ENCODE measurements around the gene EIF4G3. TPM values are rescaled to one million over a fixed set of nuclear protein-coding genes. Genes with fewer than 3 reads are reported as not detected.

Gene EIF4G3
- total and polyA plus RNA-seq, 9 of the 15 experiments (the other 6 are each of a cell fraction or from before 2014, with no cell fraction given) = 6.7 to 40.5 (median 32.1) TPM

- H3K27me3 ChIP-seq (ENCODE audit: control insufficient read depth in 2 of 2, insufficient read depth in 2 of 2, low read length in 2 of 2) = no peaks in the 10 kb centered on the region
- no peaks in the 10 kb centered on the region for H3K9me1 ChIP-seq (ENCODE audit: control insufficient read depth, insufficient read depth, low read length)
- in situ Hi-C loops (cut with MboI) = no loop called here
- H3K4me1 ChIP-seq (replicated peaks in 1 of 2; ENCODE audit: control insufficient read depth in 2 of 2, insufficient read depth in 2 of 2, low read length in 2 of 2) = no peaks in the 10 kb centered on the region
- H3K79me2 ChIP-seq (ENCODE audit: control insufficient read depth, insufficient read depth, low read length) = no peaks in the 10 kb centered on the region
- ChIA-PET POLR2A (interaction anchor here (0.6 to 1.4 kb wide), 3 partner anchors 13 to 34 kb away, joined by 3 to 4 read pairs (median 4); no protein-coding TSS in a partner anchor), CTCF (ENCODE audit: low intra/inter-chr PET ratio) (no interaction called here)
- ATAC-seq (no peak), DNase-seq (ENCODE audit: extremely low read depth in 1 of 4, low spot score in 3 of 4) (no peak), FAIRE-seq (peak; percentile 19)
- H3K4me3 ChIP-seq = no peak overlapping the region
- H3K9me3 ChIP-seq (replicated peaks; ENCODE audit: control insufficient read depth, insufficient read depth, low read depth, low read length) = no peaks in the 10 kb centered on the region
- H3K36me3 ChIP-seq (ENCODE audit: control insufficient read depth, insufficient read depth, low read length) = peaks cover 16% of the 10 kb centered on the region; the same call in 1 of the 3 replicates
- no peak overlapping the region for H3K9ac ChIP-seq (ENCODE audit: insufficient read depth in 1 of 2, low read depth in 2 of 2, low read length in 2 of 2)
- intact Hi-C loops (cut with micrococcal nuclease) = no loop called here
- 77% methylated on average over 2 of the region's 2 CpGs for whole genome bisulfite sequencing (ENCODE audit: insufficient coverage, low coverage, missing lambda C conversion rate)
- no peak overlapping the region for H3K27ac ChIP-seq (ENCODE audit: extremely low read depth, low read depth, low read length)
- BruUV-seq (replicated peaks) = no TSS peak
- no peak overlapping the region for H2AFZ ChIP-seq (ENCODE audit: low read depth, low read length)
- H3K4me2 ChIP-seq (ENCODE audit: insufficient read depth, low read length) = no peak overlapping the region
- no peaks in the 10 kb centered on the region for H4K20me1 ChIP-seq (replicated peaks; ENCODE audit: control insufficient read depth, insufficient read depth, low read length)
- TF ChIP-seq DIDO1 (tag; IDR thresholded peaks at IDR 0.05; ENCODE audit: low read depth) (no peak), MCM3 (IDR thresholded peaks at IDR 0.05) (no peak), RB1 (IDR thresholded peaks at IDR 0.05; ENCODE audit: low read depth) (no peak), MTA1 (IDR thresholded peaks at IDR 0.05; ENCODE audit: borderline replicate concordance) (no peak)
Observed at GRCh38 chr1:20868263-20868662, 308.4 kb downstream of the EIF4G3 start.

GRCh38 chr1:20867847-20868246 lies 308.9 kb downstream of the EIF4G3 start:
- H3K36me3 ChIP-seq (ENCODE audit: control insufficient read depth, insufficient read depth, low read length) = peaks cover 16% of the 10 kb centered on the region; the same call in 1 of the 3 replicates
- H3K9me1 ChIP-seq (ENCODE audit: control insufficient read depth, insufficient read depth, low read length) = no peaks in the 10 kb centered on the region
- in situ Hi-C loops (cut with MboI) (no loop called here), intact Hi-C loops (cut with micrococcal nuclease) (no loop called here)
- no peaks in the 10 kb centered on the region for H3K9me3 ChIP-seq (replicated peaks; ENCODE audit: control insufficient read depth, insufficient read depth, low read depth, low read length)
- DNase-seq (ENCODE audit: extremely low read depth in 1 of 4, low spot score in 3 of 4) = no peak
- no peak overlapping the region for H3K4me2 ChIP-seq (ENCODE audit: insufficient read depth, low read length)
- BruUV-seq (replicated peaks) = no TSS peak
- ATAC-seq = no peak
- no peak for FAIRE-seq
- H3K27me3 ChIP-seq (ENCODE audit: control insufficient read depth in 2 of 2, insufficient read depth in 2 of 2, low read length in 2 of 2) = no peaks in the 10 kb centered on the region
- H3K4me3 ChIP-seq = no peak overlapping the region
- H3K27ac ChIP-seq (ENCODE audit: extremely low read depth, low read depth, low read length) = no peak overlapping the region
- no peaks in the 10 kb centered on the region for H4K20me1 ChIP-seq (replicated peaks; ENCODE audit: control insufficient read depth, insufficient read depth, low read length)
- no peak overlapping the region for H2AFZ ChIP-seq (ENCODE audit: low read depth, low read length)
- POLR2A ChIA-PET = interaction anchor here (0.6 to 1.4 kb wide), 4 partner anchors 13 to 212 kb away, joined by 3 to 4 read pairs (median 4); no protein-coding TSS in a partner anchor
- no peaks in the 10 kb centered on the region for H3K4me1 ChIP-seq (replicated peaks in 1 of 2; ENCODE audit: control insufficient read depth in 2 of 2, insufficient read depth in 2 of 2, low read length in 2 of 2)
- CTCF ChIA-PET (ENCODE audit: low intra/inter-chr PET ratio) = interaction anchor here (0.9 kb wide), 1 partner anchor 9 kb away, joined by 3 read pairs; no protein-coding TSS in a partner anchor
- H3K9ac ChIP-seq (ENCODE audit: insufficient read depth in 1 of 2, low read depth in 2 of 2, low read length in 2 of 2) = no peak overlapping the region
- no peaks in the 10 kb centered on the region for H3K79me2 ChIP-seq (ENCODE audit: control insufficient read depth, insufficient read depth, low read length)
- TF ChIP-seq CC2D1A (IDR thresholded peaks at IDR 0.05) (no peak), ZBTB12 (CRISPR knock-in tag; IDR thresholded peaks at IDR 0.05) (no peak), CHD4 (IDR thresholded peaks at IDR 0.05; ENCODE audit: insufficient read depth, insufficient replicate concordance, low read depth, low read length, poor library complexity, severe bottlenecking) (no peak), RFX7 (CRISPR knock-in tag; IDR thresholded peaks at IDR 0.05) (no peak), SP2 (IDR thresholded peaks at IDR 0.05; ENCODE audit: extremely low read depth, low read depth, low read length, poor library complexity, severe bottlenecking) (no peak), CBX2 (IDR thresholded peaks at IDR 0.05; ENCODE audit: insufficient read depth, low read length, poor library complexity, severe bottlenecking) (no peak), ILK (tag; IDR thresholded peaks at IDR 0.05; ENCODE audit: borderline replicate concordance, low read depth) (no peak), ZKSCAN8 (CRISPR knock-in tag; IDR thresholded peaks at IDR 0.05) (no peak), IFI16 (CRISPR knock-in tag; IDR thresholded peaks at IDR 0.05) (no peak), ETS2 (tag; IDR thresholded peaks at IDR 0.05; ENCODE audit: borderline replicate concordance, poor library complexity, severe bottlenecking) (no peak), KAT2B (IDR thresholded peaks at IDR 0.05; ENCODE audit: low read depth, low read length) (no peak), ZNF121 (CRISPR knock-in tag; conservative IDR thresholded peaks at IDR 0.05) (no peak), MBD2 (IDR thresholded peaks at IDR 0.05; ENCODE audit: borderline replicate concordance, low read depth) (no peak), TAL1 (IDR thresholded peaks at IDR 0.05) (no peak)

Data from K562 (cell line).